HPDE6-E6E7 (cell line): ENCODE measurements around the gene CPNE7.
A peak's percentile ranks its signal among the peaks of the same experiment; 100 is the strongest.
"Not testable (repeated sequence)": the region's sequence is repeated elsewhere in the genome, so short reads cannot be mapped to it uniquely, and the experiment has no call there.

ENCODE experiments used
- DNase-seq: peaks from one replicate; pipeline ENCODE4 v3.0.0; 2011; ENCODE audit warnings: missing footprints; ENCODE audit errors: extremely low spot score

The CPNE7 gene

DNA sequence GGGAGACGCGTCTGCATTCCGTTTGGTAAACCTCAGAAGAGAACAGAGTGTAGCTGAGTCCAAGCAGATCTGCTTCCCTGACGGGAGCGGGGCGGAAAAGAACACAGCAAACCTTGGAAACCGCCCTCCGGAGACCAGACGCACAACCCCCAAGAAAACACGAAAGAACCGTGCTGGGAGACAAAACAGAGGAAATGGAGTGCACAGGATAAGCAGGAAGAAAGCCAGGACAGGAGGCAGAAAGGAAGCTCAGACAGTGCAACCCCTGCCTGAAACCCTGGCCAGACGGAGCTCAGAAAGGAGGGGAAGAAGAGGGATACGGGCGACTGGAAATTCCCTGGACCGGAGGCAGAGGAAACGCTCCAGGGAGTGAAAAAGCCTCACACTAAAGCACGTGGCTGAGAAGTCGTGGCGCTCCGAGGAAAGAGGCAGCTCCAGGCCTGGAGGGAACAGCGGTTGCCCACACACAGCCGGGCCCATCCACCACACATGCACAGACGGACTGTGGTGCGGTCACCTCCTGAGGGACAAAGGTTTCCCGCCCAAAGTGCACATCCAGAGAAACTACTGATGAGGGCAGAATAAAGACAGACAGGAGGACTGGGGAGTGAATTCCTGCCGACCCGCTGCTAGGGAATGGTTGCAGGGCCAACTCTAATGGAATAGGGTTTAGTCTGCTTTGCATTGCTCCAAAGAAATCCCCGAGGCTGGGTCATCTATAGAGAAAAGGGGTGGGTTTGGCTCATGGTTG lies 48.1 kb downstream of the CPNE7 start:
- no peak for DNase-seq

DNA sequence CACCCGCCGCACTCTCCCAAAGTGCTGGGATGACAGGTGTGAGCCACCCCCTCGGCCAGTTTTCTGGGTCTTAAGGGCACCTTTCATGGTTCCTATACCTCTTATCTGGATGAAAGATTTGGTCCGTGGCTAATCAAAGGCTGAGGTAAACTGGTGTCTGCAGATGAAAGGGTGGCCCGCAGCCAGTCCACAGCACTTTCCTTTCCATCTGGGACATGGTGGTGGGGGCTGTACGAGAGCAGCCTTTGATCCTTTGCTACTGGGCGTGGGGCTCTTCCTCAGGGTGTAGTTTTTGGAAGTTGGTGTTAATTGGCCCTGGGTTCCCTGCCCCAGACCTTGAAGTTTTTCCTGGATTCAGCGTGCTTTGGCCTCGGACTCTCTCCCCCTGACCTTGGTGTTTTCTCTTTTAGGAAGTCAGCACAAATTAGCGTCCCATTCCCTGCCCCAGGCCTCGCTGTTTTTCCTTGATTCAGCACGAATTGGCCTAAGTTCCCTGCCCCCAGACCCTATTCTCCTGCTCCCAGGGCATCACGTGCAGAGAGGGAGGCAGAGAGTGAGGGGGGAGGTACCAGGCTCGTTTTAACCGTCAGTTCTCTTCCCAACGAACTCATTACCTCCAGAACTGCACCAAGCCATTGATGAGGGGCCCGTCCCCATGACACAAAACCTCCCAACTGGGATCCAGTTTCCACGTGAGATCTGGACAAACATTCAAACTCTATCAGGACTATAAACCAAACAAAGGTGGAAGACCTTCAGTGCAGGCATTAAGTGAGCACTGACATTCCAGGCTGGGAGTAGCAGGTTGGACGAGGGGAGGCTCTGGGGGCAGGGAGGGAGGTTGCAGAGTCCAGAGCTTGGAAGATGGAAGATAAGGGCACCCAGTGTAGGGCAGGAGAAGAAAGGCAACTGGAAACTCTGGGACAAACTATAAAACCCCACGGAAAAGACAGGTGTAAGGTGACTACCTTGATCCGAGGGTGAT lies 49.5 kb downstream of the CPNE7 start:
- no peak for DNase-seq

DNA sequence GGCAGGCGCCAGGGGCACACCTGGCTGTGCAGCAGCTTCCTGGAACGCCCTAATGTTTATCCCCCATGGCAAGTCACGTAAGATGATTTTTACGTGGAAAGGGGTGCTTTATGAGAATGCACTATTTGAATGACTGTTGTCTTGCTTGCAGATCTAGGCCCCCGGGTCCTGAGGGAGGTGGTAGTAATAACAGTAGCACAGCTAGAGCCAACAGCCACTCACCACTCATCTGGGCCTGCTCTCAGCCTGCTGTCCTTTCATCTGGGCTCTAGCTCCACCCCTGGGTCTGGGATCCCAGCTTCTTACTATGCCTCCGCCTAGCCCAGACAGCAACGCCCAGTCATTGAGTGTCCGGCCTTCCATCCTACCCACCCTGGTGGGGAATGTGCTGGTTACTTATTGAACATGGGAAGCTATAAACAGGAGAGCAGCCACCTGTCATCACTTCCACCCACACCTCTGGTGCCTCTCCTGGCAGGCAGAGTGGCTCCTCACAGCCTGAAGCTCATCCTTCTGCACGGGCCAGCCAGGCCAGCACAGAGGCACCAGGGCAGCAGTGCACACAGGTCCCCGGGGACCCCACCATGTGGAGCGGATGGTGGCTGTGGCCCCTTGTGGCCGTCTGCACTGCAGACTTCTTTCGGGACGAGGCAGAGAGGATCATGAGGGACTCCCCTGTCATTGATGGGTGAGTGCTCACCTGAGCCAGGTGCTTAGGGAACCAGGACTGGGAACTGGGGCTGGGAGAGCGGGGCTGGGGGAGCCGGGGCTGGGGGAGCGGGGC lies 54.5 kb downstream of the CPNE7 start:
- DNase-seq = no peak

DNA sequence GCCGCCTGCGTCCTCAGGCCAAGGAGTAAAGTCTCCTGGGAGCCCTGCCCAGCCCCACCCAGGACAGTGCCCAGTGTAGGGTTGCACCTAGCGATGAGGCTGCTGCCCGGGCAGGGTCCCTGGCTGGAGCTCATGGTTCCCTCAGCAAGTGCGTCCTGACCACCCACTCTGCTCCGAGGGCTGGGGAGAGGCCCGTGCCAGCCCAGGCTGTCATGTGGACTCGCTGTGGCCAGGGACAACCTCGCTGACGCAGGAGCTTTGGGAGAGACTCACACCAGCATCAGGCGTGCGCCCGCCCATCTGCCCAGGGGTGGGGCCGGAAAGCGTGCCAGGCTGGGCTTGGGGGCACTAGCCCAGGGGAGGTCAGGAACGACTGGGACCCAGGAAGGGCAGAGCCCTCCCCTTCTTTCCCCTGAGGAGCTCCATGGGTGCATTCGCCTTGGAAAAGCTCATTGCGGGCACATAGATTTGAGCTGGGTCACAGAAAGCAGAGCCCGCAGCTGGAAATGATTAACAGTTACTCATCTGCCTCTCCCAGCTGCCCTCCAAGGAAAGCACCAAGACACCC lies 57.6 kb downstream of the CPNE7 start:
- peak; percentile 89 for DNase-seq

DNA sequence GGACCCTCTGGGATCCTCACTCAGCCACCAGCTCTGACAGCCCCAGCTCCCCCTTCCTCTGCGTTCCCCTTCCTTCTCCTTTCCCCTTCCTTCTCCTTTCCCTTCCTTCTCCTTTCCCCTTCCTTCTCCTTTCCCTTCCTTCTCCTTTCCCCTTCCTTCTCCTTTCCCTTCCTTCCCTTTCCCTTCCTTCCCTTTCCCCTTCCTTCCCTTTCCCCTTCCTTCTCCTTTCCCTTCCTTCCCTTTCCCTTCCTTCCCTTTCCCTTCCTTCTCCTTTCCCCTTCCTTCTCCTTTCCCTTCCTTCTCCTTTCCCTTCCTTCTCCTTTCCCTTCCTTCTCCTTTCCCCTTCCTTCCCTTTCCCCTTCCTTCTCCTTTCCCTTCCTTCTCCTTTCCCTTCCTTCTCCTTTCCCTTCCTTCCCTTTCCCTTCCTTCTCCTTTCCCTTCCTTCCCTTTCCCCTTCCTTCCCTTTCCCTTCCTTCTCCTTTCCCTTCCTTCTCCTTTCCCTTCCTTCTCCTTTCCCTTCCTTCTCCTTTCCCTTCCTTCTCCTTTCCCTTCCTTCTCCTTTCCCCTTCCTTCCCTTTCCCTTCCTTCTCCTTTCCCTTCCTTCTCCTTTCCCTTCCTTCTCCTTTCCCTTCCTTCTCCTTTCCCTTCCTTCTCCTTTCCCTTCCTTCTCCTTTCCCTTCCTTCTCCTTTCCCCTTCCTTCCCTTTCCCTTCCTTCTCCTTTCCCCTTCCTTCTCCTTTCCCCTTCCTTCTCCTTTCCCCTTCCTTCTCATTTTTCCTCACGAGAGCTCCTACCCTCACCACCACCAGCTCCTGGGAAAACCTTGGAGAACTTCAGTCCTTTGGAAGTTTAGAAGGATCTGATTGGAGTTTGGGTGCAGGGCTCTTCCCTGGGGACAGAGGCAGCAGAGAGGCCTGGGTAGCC lies 59.2 kb downstream of the CPNE7 start:
- not testable (repeated sequence) for DNase-seq

DNA sequence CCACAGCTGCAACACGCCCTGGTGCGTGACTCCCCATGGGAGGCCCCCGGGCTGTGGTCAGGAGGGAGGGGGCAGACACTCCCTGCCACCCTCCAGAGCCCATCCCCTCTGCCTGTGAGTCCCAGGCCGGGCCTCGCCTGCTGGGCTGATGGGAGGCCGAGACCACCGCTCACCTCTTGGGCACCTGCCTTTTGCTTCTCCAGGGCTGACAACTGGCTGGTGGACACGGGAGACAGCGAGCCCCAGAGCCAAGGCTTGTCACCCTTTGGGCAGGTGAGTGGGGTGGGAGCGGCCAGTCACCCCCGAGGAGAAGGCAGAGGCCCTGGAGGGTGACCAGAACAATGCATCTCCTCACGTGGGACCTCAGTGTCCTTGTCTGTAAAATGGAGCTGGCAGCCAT lies 61.1 kb downstream of the CPNE7 start:
- no peak for DNase-seq

DNA sequence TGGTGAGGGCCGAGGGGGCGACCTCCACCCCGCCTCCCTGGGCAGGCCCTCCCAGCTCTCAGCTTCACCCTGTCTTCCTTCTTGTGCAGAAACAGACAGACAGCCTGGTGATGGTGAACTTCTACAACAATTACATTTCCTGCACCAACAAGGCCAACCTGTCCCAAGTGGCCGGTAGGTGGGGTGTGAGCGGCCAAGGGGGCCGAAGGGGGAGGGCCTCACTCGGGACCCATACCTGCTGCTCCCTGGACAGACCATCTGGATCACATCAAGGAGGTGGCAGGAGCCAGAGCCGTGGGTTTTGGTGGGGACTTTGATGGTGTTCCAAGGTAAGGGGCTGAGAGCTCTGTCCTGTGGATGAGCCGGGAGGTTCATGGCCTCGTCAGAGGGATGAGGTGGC lies 61.8 kb downstream of the CPNE7 start:
- DNase-seq = no peak

DNA sequence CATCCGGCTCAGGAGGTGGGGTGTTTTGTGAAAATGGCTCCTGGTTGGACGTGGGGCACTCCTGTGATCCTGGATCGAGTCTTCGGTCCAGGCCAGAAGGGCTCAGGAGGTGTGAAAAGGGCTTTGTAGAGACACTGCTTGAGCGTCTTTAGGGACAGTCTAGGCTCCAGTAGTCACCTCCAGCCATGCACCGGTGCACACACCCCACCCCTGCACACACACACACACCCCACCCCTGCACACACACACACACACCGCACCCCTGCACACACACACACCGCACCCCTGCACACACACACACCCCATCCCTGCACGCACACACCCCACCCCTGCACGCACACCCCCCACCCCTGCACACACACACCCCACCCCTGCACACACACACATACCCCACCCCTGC lies 62.9 kb downstream of the CPNE7 start:
- DNase-seq = no peak

DNA sequence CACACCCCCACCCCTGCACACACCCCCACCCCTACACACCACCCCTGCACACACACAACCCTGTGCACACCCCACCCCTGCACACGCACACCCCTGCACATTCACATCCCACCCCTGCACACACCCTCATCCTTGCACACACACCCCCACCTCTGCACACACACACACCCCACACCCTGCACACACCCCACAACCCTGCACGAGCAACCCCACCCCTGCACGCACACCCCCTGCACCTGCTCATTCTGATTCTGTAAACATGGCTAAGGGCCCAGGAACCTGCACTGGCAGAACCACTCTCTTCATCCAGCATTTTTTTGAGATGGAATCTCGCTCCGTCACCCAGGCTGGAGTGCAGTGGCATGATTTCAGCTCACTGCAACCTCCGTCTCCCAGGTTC lies 63.8 kb downstream of the CPNE7 start:
- no peak for DNase-seq

DNA sequence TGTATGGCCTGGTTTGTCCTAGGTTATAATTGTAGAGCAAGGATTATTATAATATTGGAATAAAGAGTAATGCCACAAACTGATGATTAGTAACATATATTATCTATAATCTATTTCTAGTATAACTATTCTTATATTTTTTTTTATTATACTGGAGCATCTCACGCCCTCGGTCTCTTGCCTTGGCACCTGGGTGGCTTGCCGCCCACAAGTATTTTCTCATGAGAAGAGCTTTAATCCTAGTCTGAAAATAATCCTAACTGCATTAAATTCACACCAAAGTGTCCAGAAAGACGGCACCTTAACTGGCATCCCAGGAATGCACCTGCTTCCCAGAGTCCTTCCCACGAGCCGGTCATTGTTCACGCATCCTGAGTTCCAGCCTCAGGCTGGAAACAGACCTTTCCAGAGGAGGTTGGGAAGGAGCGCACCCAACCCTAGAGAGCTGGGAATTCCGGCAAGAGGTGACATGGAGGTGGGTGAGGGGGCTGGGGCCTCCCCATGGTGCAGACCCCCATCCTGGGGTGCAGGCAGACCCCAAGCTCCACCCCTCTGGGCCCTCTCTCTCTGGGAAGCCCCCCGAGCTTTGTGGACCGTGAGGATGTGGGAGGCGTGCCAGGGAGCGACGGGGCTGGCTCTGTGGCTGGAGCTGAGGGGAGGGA lies 66.0 kb downstream of the CPNE7 start:
- DNase-seq = no peak

DNA sequence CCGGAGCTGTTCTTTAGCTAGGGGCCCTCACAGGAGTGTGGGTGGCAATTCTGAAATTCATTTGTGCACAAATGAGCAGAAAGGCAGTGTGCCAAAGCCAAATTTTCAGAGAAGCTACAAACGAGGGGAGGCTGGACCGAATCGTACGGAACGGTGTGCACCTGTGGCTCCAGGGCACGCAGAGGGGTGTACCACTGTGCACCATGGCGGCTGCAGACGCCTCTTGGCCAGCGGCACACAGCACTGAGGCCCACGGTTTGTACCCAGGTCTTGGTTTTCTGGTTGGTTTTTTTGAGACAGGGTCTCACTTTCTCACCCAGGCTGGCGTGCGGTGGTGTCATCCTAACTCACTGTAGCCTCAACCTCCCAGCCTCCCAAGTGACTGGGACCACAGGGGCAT lies 67.0 kb downstream of the CPNE7 start:
- no peak for DNase-seq

DNA sequence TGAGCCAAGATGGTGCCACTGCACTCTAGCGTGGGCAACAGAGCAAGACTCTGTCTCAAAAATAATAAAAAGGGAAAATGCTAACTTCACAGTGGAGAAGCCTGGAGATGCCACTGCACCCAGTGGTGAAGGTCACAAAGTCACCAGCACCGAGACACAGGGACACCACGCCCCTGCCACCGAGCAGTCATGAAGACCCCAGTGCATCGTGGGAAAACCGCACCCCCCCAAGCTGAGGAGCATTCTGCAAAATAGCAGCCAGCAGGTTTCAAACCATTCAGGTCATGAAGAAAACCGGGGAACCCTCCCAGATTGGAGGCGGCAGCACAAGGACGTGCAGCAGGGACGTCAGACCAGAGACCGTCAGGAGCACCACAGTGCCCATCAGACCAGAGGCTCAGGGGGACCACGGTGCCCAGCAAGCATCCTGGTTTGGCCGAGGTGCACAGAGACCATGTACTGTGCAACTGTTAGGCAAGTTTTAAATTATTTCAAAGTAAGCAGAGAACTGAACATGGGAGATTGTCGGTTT lies 68.3 kb downstream of the CPNE7 start:
- no peak for DNase-seq

DNA sequence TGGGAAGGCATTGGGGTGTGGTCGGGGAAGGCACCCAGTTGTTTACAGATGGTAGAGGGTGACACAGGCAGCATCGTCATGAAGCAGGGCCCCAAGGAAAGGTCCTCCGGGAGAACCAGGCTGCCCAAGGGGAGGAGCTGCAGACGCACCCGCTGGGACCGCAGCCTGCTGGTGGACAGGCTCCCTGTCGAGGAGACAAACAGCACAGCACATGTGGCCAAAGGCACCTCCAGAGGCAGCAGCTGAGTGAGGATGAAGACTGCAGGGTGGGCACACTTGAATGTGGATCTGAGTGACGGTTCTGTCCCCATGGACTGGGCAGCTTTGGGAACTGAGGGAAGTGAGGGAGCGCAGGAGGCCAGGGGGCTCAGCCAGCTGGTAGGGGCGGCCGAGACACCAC lies 69.6 kb downstream of the CPNE7 start:
- no peak for DNase-seq

DNA sequence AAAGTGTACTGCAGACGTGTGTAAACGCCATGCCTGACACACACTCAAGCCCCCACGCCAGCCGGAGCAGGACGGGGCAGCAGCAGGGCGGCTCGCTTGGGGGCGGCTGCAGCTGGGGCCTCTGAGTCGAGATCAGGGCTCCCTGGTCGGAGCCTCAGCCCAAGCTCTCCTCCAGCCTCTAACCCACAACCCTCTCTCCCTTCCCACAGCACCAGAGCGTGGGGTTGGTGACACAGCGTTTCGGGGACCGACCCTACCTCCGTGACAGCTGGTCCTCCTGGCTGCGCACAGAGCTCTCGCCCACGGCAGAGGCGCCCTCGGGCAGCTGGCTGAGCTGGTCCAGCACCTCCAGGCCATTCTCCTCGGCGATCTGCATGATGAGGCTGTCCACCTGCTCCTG lies 70.7 kb downstream of the CPNE7 start:
- no peak for DNase-seq
